MCF 10A (cell line): ENCODE results near the gene PLEKHA3. TPM values are rescaled to one million over a fixed set of nuclear protein-coding genes. Genes with fewer than 3 reads are reported as not detected.
"Not testable (repeated sequence)": the region's sequence is repeated elsewhere in the genome, so short reads cannot be mapped to it uniquely, and the experiment has no call there.

Experiments
- BruUV-seq: library from RNA; stranded (reverse); fragments of 400-500 nt; replicated peaks from 2 replicates; lab custom pipeline; 2021; lab: Mats Ljungman, UMichigan
- CTCF ChIA-PET: fragments of 300-600 bp; sonication (Branson Sonifier 250); formaldehyde crosslinking; extraction: SDS; loops from one replicate; lab custom pipeline; 2021; ENCODE audit warnings: antibody characterized with exemption, inconsistent platforms; lab: Yijun Ruan, JAX
- POLR2A ChIA-PET: fragments of 300-600, 350-650 bp; sonication (Branson Sonifier 250); formaldehyde crosslinking; extraction: SDS; loops from one replicate; lab custom pipeline; 2020; ENCODE audit warnings: antibody characterized with exemption, inconsistent platforms; lab: Yijun Ruan, JAX
- DNase-seq: peaks from one replicate; pipeline ENCODE4 v3.0.0-alpha.2; 2018; ENCODE audit not compliant: unreplicated experiment
- H3K27ac Mint-ChIP-seq: one replicate; pipeline ENCODE4 v1.8.0; 2022; ENCODE audit warnings: mild to moderate bottlenecking, low read depth, mixed read lengths; ENCODE audit not compliant: unreplicated experiment
- H3K27me3 Mint-ChIP-seq: one replicate; pipeline ENCODE4 v1.8.0; 2022; ENCODE audit warnings: mixed read lengths; ENCODE audit not compliant: insufficient read depth, unreplicated experiment
- H3K36me3 Mint-ChIP-seq: one replicate; pipeline ENCODE4 v1.8.0; 2022; ENCODE audit warnings: mild to moderate bottlenecking, moderate library complexity, mixed read lengths; ENCODE audit not compliant: insufficient read depth, unreplicated experiment
- H3K4me1 Mint-ChIP-seq: one replicate; pipeline ENCODE4 v1.8.0; 2022; ENCODE audit warnings: mixed read lengths; ENCODE audit not compliant: insufficient read depth, unreplicated experiment
- H3K4me3 Mint-ChIP-seq: one replicate; pipeline ENCODE4 v1.8.0; 2022; ENCODE audit warnings: mild to moderate bottlenecking, moderate library complexity, mixed read lengths; ENCODE audit not compliant: unreplicated experiment
- H3K9me3 Mint-ChIP-seq: one replicate; pipeline ENCODE4 v1.8.0; 2022; ENCODE audit warnings: mixed read lengths; ENCODE audit not compliant: unreplicated experiment
- CTCF ChIP-seq: fragments of 200-600 bp; IDR thresholded peaks from one replicate; pipeline ENCODE4 v1.8.0; 2022; ENCODE audit warnings: antibody characterized with exemption, mild to moderate bottlenecking; ENCODE audit not compliant: unreplicated experiment
- intact Hi-C: fragments of 100-400 bp; cut with micrococcal nuclease; formaldehyde crosslinking; loops from 2 replicates; pipeline ENCODE4 v1.14.1; 2022
- total RNA-seq: library from RNA; stranded (reverse); gene quantifications from 2 replicates; pipeline ENCODE4 v1.2.3, GENCODE V29; 2022

Gene PLEKHA3
- total RNA-seq, 1 experiment from 2014 or later = 29.8 TPM

- TF ChIP-seq CTCF = peak; percentile 87
- Mint-ChIP-seq H3K4me3 (peak overlapping the region; percentile 90), H3K36me3 (peaks cover 11% of the 10 kb centered on the region), H3K27ac (peak overlapping the region; percentile 95), H3K9me3 (no peaks in the 10 kb centered on the region), H3K4me1 (no peaks in the 10 kb centered on the region), H3K27me3 (no peaks in the 10 kb centered on the region)
- POLR2A ChIA-PET = interaction anchor here (0.6 to 2.7 kb wide), 17 partner anchors 10 to 1365 kb away, joined by 3 to 24 read pairs (median 3); partner anchors contain the start of genes PJVK, PLEKHA3, PRKRA and RBM45
- no TSS peak for BruUV-seq
- intact Hi-C loops = loop anchor here (1.0 to 5.0 kb wide), 3 partner anchors 43 to 411 kb away; partner anchors contain the start of genes PLEKHA3 and RBM45
- CTCF ChIA-PET = interaction anchor here (0.6 to 2.4 kb wide), 15 partner anchors 8 to 644 kb away, joined by 3 to 17 read pairs (median 4); no protein-coding TSS in a partner anchor
- DNase-seq = peak; percentile 92
Measured at GRCh38 chr2:178522950-178523595, 42.8 kb downstream of the PLEKHA3 start.

- H3K4me3 Mint-ChIP-seq = peak overlapping the region; percentile 90
- H3K36me3 Mint-ChIP-seq = peaks cover 7% of the 10 kb centered on the region
- BruUV-seq = TSS peak; percentile 53
- H3K27ac Mint-ChIP-seq = peak overlapping the region; percentile 95
- no peaks in the 10 kb centered on the region for H3K27me3 Mint-ChIP-seq
- H3K9me3 Mint-ChIP-seq = no peaks in the 10 kb centered on the region
- DNase-seq = peak; percentile 17
- ChIA-PET CTCF (interaction anchor here (0.6 to 2.4 kb wide), 14 partner anchors 8 to 307 kb away, joined by 3 to 17 read pairs (median 3); partner anchors contain the start of genes FKBP7 and PLEKHA3), POLR2A (interaction anchor here (0.6 to 2.7 kb wide), 13 partner anchors 11 to 412 kb away, joined by 3 to 24 read pairs (median 3); partner anchors contain the start of genes PJVK, PLEKHA3, PRKRA and RBM45)
- no peak for TF ChIP-seq CTCF
- H3K4me1 Mint-ChIP-seq = no peaks in the 10 kb centered on the region
- intact Hi-C loops = loop anchor here (1.0 to 5.0 kb wide), 3 partner anchors 43 to 411 kb away; partner anchors contain the start of genes PLEKHA3 and RBM45
Measured at GRCh38 chr2:178523596-178524134, 43.4 kb downstream of the PLEKHA3 start.

- intact Hi-C loops = not testable (repeated sequence)
Measured at GRCh38 chr2:178525010-178525409, 44.8 kb downstream of the PLEKHA3 start.

GRCh38 chr2:178525460-178525859, 45.2 kb downstream of the PLEKHA3 start:
- H3K27ac Mint-ChIP-seq, POLR2A ChIA-PET, H3K9me3 Mint-ChIP-seq, H3K36me3 Mint-ChIP-seq, H3K4me3 Mint-ChIP-seq, H3K4me1 Mint-ChIP-seq, BruUV-seq, H3K27me3 Mint-ChIP-seq, intact Hi-C loops, DNase-seq: not testable (repeated sequence)
- CTCF ChIA-PET = interaction anchor here (0.6 kb wide), 1 partner anchor 1152 kb away, joined by 3 read pairs; no protein-coding TSS in a partner anchor

More at GRCh38 chr2:178525010-178525409, 44.8 kb downstream of the PLEKHA3 start:
- H3K9me3 Mint-ChIP-seq, H3K27me3 Mint-ChIP-seq, H3K27ac Mint-ChIP-seq, H3K4me3 Mint-ChIP-seq, BruUV-seq, H3K4me1 Mint-ChIP-seq, DNase-seq, CTCF ChIA-PET, H3K36me3 Mint-ChIP-seq: not testable (repeated sequence)
- POLR2A ChIA-PET = interaction anchor here (1.2 to 2.7 kb wide), 2 partner anchors 28 to 44 kb away, joined by 3 to 24 read pairs; partner anchors contain the start of gene PLEKHA3
